CD14-positive monocyte (primary cell): Measurements from ENCODE around the gene AK9. TPM values are rescaled to one million over a fixed set of nuclear protein-coding genes. Genes with fewer than 3 reads are reported as not detected.

Experiments used
- DNase-seq, 3 donors: peaks; one replicate each; pipeline ENCODE4 v3.0.0-alpha.2; 2011 to 2022
- H2AFZ ChIP-seq: 2 replicates; pipeline ENCODE4 v1.6.0; 2012; ENCODE audit warnings: mild to moderate bottlenecking, low read depth, low read length, inconsistent platforms; ENCODE audit not compliant: insufficient read depth, poor library complexity, severe bottlenecking
- H3K27ac ChIP-seq, 2 donors: 1 replicate in 1 of 2; 2 replicates in 1 of 2; pipeline ENCODE4 v1.5.1; 2012 to 2013; ENCODE audit warnings: low read length in 2 of 2, control low read depth in 1 of 2, inconsistent platforms in 1 of 2, low read depth in 1 of 2, mild to moderate bottlenecking in 1 of 2
- H3K27me3 ChIP-seq, 2 donors: one replicate each; pipeline versions ENCODE4 v1.6.0 to v1.6.1; 2011 to 2013; ENCODE audit warnings: low read length in 2 of 2; ENCODE audit not compliant: control insufficient read depth in 2 of 2, insufficient read depth in 2 of 2
- H3K36me3 ChIP-seq, 2 donors: replicated peaks in 1 of 2; 1 replicate in 1 of 2; 2 replicates in 1 of 2; pipeline versions ENCODE4 v1.5.1 to v1.6.1; 2012 to 2013; ENCODE audit warnings: low read length in 2 of 2, control low read depth in 1 of 2, inconsistent platforms in 1 of 2, mild to moderate bottlenecking in 1 of 2; ENCODE audit not compliant: insufficient read depth in 2 of 2, control insufficient read depth in 1 of 2
- H3K4me1 ChIP-seq, 2 donors: 1 replicate in 1 of 2; 2 replicates in 1 of 2; pipeline versions ENCODE4 v1.5.1 to v1.6.1; 2012 to 2013; ENCODE audit warnings: low read length in 2 of 2, control low read depth in 1 of 2, inconsistent platforms in 1 of 2, mild to moderate bottlenecking in 1 of 2, moderate library complexity in 1 of 2; ENCODE audit not compliant: insufficient read depth in 2 of 2, control insufficient read depth in 1 of 2
- H3K4me2 ChIP-seq: replicated peaks from 2 replicates; pipeline ENCODE3; 2012; ENCODE audit warnings: low read length, moderate library complexity, mild to moderate bottlenecking; ENCODE audit not compliant: poor library complexity, severe bottlenecking; ENCODE audit errors: extremely low read depth
- H3K4me3 ChIP-seq, 3 experiments: fragments of 200-600 bp in 1 of 3; sonication (generic) in 1 of 3; replicated peaks in 1 of 3; 1 replicate in 2 of 3; 2 replicates in 1 of 3; pipeline ENCODE4 v1.5.1; 2011 to 2013; ENCODE audit warnings: low read length in 3 of 3, mild to moderate bottlenecking in 3 of 3, control low read depth in 2 of 3, low read depth in 2 of 3, inconsistent platforms in 1 of 3, moderate library complexity in 1 of 3
- H3K79me2 ChIP-seq: 2 replicates; pipeline ENCODE4 v1.6.0; 2012; ENCODE audit warnings: mild to moderate bottlenecking, control low read depth, inconsistent platforms, low read length, moderate library complexity; ENCODE audit not compliant: insufficient read depth
- H3K9ac ChIP-seq: 2 replicates; pipeline ENCODE4 v1.6.0; 2017; ENCODE audit warnings: low read length, mild to moderate bottlenecking; ENCODE audit not compliant: insufficient read depth, poor library complexity, severe bottlenecking
- H3K9me3 ChIP-seq, 2 donors: replicated peaks in 1 of 2; 1 replicate in 1 of 2; 2 replicates in 1 of 2; pipeline versions ENCODE4 v1.5.1 to v1.6.1; 2012 to 2013; ENCODE audit warnings: low read length in 2 of 2, control low read depth in 1 of 2; ENCODE audit not compliant: control insufficient read depth in 1 of 2, insufficient read depth in 1 of 2
- H4K20me1 ChIP-seq: 2 replicates; pipeline ENCODE4 v1.6.0; 2012; ENCODE audit warnings: mild to moderate bottlenecking, low read length, control low read depth, moderate library complexity; ENCODE audit not compliant: insufficient read depth
- H3K27ac Mint-ChIP-seq, 7 donors: one replicate each; pipeline ENCODE4 v1.8.0; 2020; ENCODE audit warnings: mild to moderate bottlenecking in 7 of 7, mixed read lengths in 7 of 7, moderate library complexity in 6 of 7, inconsistent platforms in 2 of 7
- H3K27me3 Mint-ChIP-seq, 3 donors: one replicate each; pipeline ENCODE4 v1.8.0; 2021 to 2022; ENCODE audit warnings: low read depth in 3 of 3, mild to moderate bottlenecking in 3 of 3, mixed read lengths in 3 of 3, moderate library complexity in 3 of 3, inconsistent platforms in 1 of 3
- H3K36me3 Mint-ChIP-seq, 2 donors: one replicate each; pipeline ENCODE4 v1.8.0; 2020; ENCODE audit warnings: mixed read lengths in 2 of 2, inconsistent platforms in 1 of 2, mild to moderate bottlenecking in 1 of 2
- H3K4me1 Mint-ChIP-seq: one replicate; pipeline ENCODE4 v1.8.0; 2020; ENCODE audit warnings: mild to moderate bottlenecking, mixed read lengths
- H3K4me3 Mint-ChIP-seq, 2 donors: one replicate each; pipeline ENCODE4 v1.8.0; 2020; ENCODE audit warnings: mild to moderate bottlenecking in 2 of 2, mixed read lengths in 2 of 2, moderate library complexity in 1 of 2
- H3K9me3 Mint-ChIP-seq, 7 donors: one replicate each; pipeline ENCODE4 v1.8.0; 2020 to 2022; ENCODE audit warnings: mixed read lengths in 7 of 7, mild to moderate bottlenecking in 6 of 7, moderate library complexity in 6 of 7, inconsistent platforms in 2 of 7
- WGBS: methylation state at CpG from one replicate; pipeline ENCODE4 v1.1.5; 2013; ENCODE audit warnings: missing lambda C conversion rate; ENCODE audit not compliant: insufficient coverage; 5-methylcytosine and 5-hydroxymethylcytosine counted together
- intact Hi-C, 2 donors: fragments of 100-400 bp; cut with micrococcal nuclease; formaldehyde crosslinking; loops; one replicate each; pipeline versions ENCODE4 v1.15.0 to v1.15.1; 2023
- polyA plus RNA-seq, 3 donors: library from polyadenylated mRNA; depleted of rRNA in 1 of 3; unstranded in 2 of 3; stranded (reverse) in 1 of 3; fragments of 300-500 nt in 2 of 3; fragments of >200 nt in 1 of 3; fragmentation: Illumina TruSeq in 2 of 3; gene quantifications; 1 replicate in 2 of 3; 2 replicates in 1 of 3; pipeline ENCODE4 v1.2.3, GENCODE V29; 2012 to 2021
- TF ChIP-seq, protein P1 (sequence below): fragments of 200-600 bp; IDR thresholded peaks from one replicate; pipeline ENCODE4 v1.8.0; 2022; ENCODE audit warnings: antibody characterized with exemption, mild to moderate bottlenecking

Gene AK9
- polyA plus RNA-seq, 3 donors, result 2.6 to 3.1 (median 2.8) TPM

GRCh38 chr6:109456710-109457561 is 234.1 kb downstream of the AK9 start:
- H3K4me2 ChIP-seq, result peak overlapping the region; percentile 81
- H2AFZ ChIP-seq, result peak overlapping the region; percentile 64
- H3K36me3 ChIP-seq, result peaks cover 14 to 26% of the 10 kb centered on the region in 2 donors
- no peaks in the 10 kb centered on the region for H3K27me3 Mint-ChIP-seq
- H3K9me3 Mint-ChIP-seq, result peaks cover 0 to 5% (median 0%) of the 10 kb centered on the region in 7 donors
- peaks cover 50% of the 10 kb centered on the region for H3K4me1 Mint-ChIP-seq
- DNase-seq, result no peak
- H3K27ac Mint-ChIP-seq, result peak overlapping the region in 6 of 7 donors; percentile 13 to 96 (median 62)
- peak overlapping the region in 1 of 3 experiments; percentile 78 for H3K4me3 ChIP-seq
- H3K27ac ChIP-seq, result no peak overlapping the region
- H3K79me2 ChIP-seq, result peaks cover 40% of the 10 kb centered on the region
- peaks cover 24 to 32% of the 10 kb centered on the region in 2 donors for H3K36me3 Mint-ChIP-seq
- 88% methylated on average over 8 of the region's 16 CpGs for WGBS
- H3K9me3 ChIP-seq, result peaks cover 0 to 2% of the 10 kb centered on the region in 2 donors
- H3K9ac ChIP-seq, result no peak overlapping the region
- intact Hi-C loops, result loop anchor here in 1 of 2 donors (5.0 to 10.0 kb wide), 2 partner anchors 75 to 362 kb away; partner anchors contain the start of genes CD164, CEP57L1 and SESN1
- TF ChIP-seq, protein P1, sequence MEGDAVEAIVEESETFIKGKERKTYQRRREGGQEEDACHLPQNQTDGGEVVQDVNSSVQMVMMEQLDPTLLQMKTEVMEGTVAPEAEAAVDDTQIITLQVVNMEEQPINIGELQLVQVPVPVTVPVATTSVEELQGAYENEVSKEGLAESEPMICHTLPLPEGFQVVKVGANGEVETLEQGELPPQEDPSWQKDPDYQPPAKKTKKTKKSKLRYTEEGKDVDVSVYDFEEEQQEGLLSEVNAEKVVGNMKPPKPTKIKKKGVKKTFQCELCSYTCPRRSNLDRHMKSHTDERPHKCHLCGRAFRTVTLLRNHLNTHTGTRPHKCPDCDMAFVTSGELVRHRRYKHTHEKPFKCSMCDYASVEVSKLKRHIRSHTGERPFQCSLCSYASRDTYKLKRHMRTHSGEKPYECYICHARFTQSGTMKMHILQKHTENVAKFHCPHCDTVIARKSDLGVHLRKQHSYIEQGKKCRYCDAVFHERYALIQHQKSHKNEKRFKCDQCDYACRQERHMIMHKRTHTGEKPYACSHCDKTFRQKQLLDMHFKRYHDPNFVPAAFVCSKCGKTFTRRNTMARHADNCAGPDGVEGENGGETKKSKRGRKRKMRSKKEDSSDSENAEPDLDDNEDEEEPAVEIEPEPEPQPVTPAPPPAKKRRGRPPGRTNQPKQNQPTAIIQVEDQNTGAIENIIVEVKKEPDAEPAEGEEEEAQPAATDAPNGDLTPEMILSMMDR, result no peak
- peak overlapping the region; percentile 73 to 96 for H3K4me3 Mint-ChIP-seq
- peaks cover 49 to 57% of the 10 kb centered on the region in 2 donors for H3K4me1 ChIP-seq
- no peaks in the 10 kb centered on the region for H3K27me3 ChIP-seq
- H4K20me1 ChIP-seq, result peaks cover 21% of the 10 kb centered on the region

DNA sequence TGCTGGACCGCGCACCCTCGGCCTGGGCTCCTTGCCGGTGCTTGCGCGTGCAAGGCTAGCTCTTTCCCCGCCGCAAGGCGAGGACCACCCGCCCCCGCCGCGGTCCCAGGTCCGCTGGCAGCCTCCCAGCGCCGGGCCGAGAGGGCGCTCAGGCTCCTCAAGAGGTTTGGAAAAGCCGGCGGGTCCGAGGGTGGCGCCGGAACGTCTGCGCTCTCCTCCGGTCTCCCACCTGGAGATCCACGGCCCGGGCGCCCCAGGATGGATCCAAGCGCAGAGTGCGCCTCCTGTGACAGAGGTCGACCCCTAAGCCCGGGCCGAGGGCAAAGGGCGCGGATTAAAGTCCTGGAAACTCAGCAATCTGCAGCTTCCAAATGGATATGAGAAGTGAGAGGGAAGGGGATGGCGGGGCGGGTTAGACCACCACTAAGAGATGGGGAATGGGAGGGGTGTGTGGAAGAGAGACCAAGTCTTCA is 234.9 kb downstream of the AK9 start:
- peak overlapping the region; percentile 69 for H3K9ac ChIP-seq

More for the DNA sequence above, 234.9 kb downstream of the AK9 start:
- no peak for DNase-seq
- Mint-ChIP-seq H3K27me3 (no peaks in the 10 kb centered on the region), H3K4me3 (peak overlapping the region; percentile 73 to 96), H3K36me3 (peaks cover 24 to 32% of the 10 kb centered on the region in 2 donors), H3K4me1 (peaks cover 51% of the 10 kb centered on the region), H3K27ac (peak overlapping the region in 2 of 7 donors; percentile 13 to 96), H3K9me3 (peaks cover 0 to 3% (median 0%) of the 10 kb centered on the region in 7 donors)
- Histone ChIP-seq H3K9me3 (no peaks in the 10 kb centered on the region), H4K20me1 (peaks cover 25% of the 10 kb centered on the region), H3K4me2 (peak overlapping the region; percentile 81), H3K79me2 (peaks cover 46% of the 10 kb centered on the region), H3K4me1 (peaks cover 49 to 57% of the 10 kb centered on the region in 2 donors), H3K27me3 (no peaks in the 10 kb centered on the region), H3K36me3 (peaks cover 18 to 27% of the 10 kb centered on the region in 2 donors), H2AFZ (peak overlapping the region; percentile 64), H3K27ac (peak overlapping the region in 1 of 2 donors; percentile 51), H3K4me3 (peak overlapping the region; percentile 51 to 97 (median 78))
- TF ChIP-seq, protein P1, result no peak
- intact Hi-C loops, result loop anchor here in 1 of 2 donors (5.0 to 10.0 kb wide), 2 partner anchors 74 to 361 kb away; partner anchors contain the start of genes CD164, CEP57L1 and SESN1
- 13% methylated on average over 38 of the region's 38 CpGs for WGBS
